RCC 7860 (cell line): ENCODE data around the gene ARPC5L.
"Not testable (repeated sequence)": the region's sequence is repeated elsewhere in the genome, so short reads cannot be mapped to it uniquely, and the experiment has no call there.

Experiments used
- DNase-seq: peaks from one replicate; pipeline ENCODE4 v3.0.0-alpha.2; 2015; ENCODE audit warnings: low spot score
- FAIRE-seq: peaks from 2 replicates; lab custom pipeline; 2012; peaks lifted over from hg19 to GRCh38; lab: Jason Lieb, UNC

ARPC5L gene

DNA sequence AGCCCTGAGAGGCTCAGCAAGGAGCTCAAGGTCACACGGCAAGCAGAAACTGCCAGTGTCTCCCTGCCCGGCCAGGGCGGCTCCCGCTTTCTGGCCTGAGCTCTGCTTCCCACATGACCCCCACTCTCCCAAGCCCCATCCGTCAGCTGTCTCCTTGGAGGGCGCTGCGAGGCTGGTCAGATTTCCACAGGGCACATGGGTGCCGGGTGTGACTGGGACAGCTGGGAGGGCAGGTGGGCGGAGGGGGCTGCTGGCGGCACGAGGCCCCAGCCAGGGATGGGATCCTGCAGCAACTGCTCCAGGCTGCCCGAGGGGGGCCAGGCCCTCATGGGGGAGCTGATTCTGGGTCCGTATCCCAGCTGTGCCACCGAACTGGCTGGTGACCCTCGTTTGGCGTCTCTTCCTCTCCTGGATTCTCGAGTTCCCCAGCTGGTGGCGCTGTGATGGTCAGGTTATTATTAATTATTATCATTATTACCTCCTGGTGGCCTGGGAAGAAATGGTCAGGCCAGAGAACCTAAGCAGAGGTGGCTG is 21.6 kb upstream of the ARPC5L start:
- DNase-seq (no peak), FAIRE-seq (no peak)

- no peak for FAIRE-seq
- DNase-seq = no peak
These were observed 20.7 kb upstream of the ARPC5L start for GRCh38 chr9:124841075-124841821.

DNA sequence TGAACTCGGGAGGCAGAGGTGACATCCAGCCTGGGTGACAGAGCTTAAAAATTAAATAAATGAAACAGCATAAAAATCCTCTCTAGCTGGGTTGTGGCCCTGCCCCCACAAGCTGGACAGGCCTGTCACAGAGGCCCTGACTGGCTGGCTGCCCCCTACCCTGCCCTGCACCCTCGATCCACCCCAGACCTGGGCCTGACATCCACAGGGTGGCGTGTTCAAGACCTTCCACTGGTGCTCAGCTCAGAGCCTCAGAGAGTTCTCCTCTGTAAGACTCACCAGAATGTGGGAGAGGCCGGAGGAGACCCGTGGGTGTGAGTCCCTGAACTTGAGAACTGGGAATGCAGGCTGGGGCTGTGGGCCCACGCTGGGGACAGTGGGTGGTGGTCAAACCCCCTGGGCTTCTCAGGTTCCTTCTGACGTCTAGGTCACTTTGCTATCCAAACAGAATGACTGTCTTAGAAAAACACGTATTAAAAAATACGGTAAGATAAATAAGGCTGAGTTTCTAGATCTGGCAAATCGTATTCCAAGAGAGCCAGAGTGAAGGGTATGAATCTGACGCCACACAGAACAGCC is 18.4 kb upstream of the ARPC5L start:
- no peak for FAIRE-seq
- DNase-seq = no peak

DNA sequence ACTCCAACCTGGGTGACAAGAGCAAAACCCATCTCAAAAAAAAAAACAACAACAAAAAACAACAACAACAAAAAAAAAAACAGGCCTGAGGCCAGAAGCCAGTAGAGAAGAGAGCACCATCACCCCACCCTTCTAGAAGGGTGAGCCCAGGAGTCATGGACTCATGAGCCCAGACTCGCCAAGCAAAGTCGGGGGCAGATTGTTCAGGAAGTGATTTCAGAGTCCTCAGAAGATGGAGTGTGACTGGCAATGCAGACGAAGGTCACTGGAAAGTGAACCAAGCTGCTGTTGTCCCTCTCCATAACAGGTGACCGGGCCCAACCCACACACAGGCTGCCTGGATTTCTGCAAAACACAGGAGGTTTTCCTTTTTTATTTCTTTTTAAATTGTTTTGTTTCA is 17.6 kb upstream of the ARPC5L start:
- FAIRE-seq = no peak

DNA sequence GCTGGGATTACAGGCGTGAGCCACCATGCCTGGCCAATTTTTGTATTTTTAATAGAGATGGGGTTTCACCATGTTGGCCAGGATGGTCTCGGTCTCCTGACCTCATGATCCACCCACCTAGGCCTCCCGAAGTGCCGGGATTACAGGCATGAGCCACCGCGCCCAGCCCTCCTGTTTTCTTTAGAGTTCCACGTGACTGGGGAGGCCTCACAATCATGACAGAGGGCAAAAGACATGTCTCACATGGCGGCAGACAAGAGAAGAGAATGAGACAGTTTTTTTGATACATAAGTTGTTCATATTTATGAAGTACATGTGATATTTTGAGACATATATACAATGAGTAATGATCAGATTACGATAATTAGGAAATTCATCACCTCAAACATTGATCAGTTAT is 15.5 kb upstream of the ARPC5L start:
- FAIRE-seq, DNase-seq: not testable (repeated sequence)

More for the DNA sequence above, 17.6 kb upstream of the ARPC5L start:
- no peak for DNase-seq

GRCh38 chr9:124846969-124847368 is 15.0 kb upstream of the ARPC5L start:
- DNase-seq (no peak), FAIRE-seq (no peak)

- no peak for DNase-seq
- FAIRE-seq = no peak
These were observed 12.1 kb upstream of the ARPC5L start for GRCh38 chr9:124849801-124850200.

DNA sequence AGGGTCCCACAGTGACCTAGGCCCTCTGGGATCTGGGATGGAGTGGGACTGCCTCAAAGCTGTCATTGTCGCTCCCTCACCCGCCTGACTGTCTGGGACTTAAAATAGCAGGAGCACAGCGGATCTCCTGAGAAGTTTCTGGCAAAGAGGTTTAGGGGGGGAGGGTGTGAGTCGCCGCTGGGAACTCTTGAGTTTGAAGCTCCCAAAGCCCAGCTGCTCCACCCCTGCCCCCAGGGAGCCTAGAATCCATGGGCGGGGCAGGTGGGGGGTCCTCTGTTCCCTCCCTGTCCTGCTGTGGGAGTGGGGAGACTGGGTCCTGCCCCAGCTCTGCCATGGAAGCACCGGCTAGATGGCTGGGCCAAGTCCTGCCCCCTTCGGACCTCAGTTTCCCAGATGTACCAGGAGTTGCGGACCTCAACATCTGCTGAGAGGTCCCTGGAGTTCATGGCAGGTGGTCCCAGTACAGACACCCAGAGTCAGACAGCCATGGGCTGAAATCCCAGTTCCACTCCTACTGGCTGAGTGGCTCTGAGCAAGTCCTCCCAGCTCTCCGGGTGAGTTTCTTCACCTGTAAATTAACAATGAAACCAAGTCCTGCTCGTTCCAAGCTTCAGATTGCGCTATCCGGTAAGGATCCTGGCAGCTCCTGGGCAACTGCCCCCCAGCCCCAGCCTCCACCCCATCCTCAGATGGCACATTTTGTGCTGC is 9.7 kb upstream of the ARPC5L start:
- DNase-seq (no peak), FAIRE-seq (no peak)

DNA sequence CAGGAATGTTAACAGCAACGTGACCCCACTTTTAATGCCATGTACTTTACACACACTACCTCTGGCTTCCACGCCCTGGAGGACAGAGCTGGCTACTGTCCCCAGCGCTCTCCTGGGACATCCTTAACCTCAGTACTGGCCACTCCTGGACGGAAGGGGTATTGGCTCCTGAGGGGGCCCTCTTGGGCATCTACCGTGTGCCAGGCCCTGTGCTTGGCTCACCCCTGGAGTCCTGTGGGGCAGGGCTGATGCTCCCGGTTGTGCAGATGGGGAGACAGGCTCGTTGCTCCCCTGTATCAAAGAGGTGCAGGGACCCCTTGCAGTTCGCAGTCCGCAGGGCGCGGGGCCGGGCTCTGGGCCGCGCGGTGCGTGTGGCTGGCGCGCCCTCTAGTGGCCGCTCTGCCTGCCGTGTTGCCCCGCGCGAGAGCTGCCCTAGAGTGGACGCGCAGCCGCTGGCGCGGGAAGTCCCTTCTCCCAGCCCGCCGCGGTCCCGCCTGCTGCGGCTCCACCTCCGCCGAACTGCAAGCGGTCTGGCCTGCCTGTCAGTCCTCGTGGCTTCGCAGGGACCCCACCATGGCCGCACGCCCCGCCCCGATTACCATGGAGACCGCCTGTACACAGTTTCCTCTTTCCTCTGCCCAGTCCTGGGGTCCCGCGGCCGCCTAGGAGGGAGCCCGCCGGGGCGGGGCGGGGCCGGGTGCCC is 8.9 kb upstream of the ARPC5L start, which contains the start of gene WDR38:
Gene WDR38, plus strand, starts transcription at position 632 of the 703 bp plus-strand sequence. CDS start 72 bp downstream, outside the sequence.
- FAIRE-seq (no peak), DNase-seq (peak; percentile 85)

DNA sequence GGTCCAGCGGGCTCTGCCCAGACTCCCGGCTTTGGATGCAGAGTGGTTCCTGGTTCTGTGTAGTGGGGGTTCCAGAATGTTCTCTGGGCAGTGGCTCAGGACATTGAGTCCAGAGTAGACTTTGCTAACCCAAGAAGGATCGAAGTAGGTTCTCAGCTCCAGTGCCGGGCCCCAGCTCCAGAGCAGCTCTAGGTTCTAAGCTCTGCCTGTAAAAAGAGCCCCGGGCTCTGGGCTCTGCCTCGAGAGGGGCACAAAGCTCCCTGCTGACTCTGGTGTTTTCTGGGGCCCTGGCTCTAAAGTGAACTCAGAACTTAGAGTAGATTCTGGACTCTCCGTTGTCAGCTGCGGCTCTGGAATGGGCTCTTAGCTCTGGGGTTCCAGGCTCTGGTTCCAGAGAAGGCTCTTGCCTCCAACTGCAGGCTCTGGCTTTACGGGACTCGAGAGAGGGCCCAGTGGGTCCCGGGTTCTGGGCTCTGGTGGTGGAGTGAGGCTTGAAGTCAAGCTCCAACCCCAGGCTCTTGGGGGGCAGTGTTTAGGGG is 8.3 kb upstream of the ARPC5L start:
- FAIRE-seq (no peak), DNase-seq (no peak)

DNA sequence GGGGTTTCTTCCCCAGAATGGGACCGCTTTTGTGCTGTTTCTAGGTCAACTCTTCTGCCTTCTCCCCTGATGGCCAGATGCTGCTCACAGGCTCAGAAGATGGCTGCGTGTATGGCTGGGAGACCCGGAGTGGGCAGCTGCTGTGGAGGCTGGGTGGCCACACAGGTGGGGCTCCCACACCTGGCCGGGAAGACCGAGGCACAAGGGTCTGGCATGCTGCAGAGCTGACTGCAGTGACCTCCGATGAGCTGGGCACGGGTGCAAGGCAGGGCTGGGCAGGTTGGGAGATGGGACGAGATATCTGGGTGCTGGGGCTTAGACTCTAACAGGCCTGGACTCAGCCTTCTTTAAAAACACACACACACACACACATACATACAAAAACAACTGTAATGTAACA is 7.8 kb upstream of the ARPC5L start:
- FAIRE-seq = no peak
- no peak for DNase-seq

DNA sequence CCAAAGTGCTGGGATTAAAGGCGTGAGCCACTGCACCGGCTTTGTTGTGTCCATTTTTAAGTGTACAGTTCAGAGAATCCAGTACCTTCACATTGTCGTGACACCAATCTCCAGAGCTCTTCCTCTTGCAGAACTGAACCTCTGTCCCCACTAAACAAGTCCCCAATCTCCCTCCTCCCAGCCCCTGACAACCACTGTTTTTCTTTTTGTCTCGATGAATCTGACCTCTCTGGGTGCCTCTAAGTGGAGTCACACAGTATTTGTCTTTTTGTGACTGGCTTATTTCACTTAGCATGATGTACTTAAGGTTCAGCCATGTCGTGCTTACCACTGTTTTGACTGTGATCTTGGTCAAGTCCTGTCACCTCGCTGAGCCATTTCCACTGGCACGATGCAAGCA is 7.1 kb upstream of the ARPC5L start:
- no peak for DNase-seq
- no peak for FAIRE-seq

DNA sequence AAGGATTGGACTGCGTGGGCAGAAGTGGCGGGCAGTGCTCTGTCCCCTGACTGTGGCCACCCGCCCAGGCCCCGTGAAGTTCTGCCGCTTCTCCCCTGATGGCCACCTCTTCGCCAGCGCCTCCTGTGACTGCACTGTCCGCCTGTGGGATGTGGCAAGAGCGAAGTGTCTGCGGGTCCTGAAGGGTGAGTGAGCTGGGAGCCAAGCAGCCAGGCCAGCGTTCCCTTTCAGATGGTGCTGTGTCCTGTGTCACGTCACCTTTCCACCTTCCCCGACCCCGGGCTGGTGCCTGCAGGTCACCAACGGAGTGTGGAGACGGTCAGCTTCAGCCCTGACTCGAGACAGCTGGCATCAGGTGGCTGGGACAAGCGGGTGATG is 6.4 kb upstream of the ARPC5L start:
- FAIRE-seq (no peak), DNase-seq (no peak)

DNA sequence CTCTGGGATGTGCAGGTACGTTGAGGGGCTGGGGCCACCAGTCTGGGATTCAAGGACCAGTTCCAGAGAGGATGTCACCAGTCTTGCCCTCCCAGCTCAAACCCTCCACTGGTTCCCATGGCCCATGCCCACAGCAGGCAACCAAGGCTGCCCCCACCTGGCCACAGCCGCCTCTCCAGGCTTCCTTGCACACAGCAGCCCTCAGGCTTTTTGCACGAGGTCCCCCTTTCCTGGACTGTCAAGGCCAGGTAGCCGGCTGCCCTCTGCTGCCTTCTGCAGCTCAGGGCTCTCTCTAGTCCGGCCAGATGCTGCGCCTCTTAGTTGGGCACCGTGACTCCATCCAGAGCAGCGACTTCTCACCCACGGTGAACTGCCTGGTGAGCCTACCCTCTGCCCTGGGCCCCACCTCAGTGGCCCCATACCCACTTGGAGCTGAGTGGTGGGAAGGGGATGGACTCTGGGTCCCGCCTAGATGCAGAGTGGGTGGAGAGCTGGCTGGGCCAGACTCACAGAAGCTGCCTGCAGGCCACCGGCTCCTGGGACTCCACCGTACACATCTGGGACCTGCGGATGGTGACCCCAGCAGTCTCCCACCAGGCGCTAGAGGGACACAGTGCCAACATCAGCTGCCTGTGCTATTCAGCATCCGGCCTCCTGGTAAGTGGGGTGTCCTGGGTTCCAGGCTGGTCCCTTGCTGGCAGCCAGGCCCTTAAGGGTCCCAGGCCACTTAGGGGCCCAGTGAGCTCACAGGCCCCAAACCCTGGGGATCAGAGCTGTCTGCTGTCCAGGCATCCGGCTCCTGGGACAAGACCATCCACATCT is 5.8 kb upstream of the ARPC5L start:
- DNase-seq (peak; percentile 60), FAIRE-seq (no peak)

- no peak for DNase-seq
- no peak for FAIRE-seq
These were observed 4.3 kb upstream of the ARPC5L start for GRCh38 chr9:124857533-124858162.

- DNase-seq (no peak), FAIRE-seq (no peak)
These were observed 3.4 kb upstream of the ARPC5L start for GRCh38 chr9:124858330-124859046.

DNA sequence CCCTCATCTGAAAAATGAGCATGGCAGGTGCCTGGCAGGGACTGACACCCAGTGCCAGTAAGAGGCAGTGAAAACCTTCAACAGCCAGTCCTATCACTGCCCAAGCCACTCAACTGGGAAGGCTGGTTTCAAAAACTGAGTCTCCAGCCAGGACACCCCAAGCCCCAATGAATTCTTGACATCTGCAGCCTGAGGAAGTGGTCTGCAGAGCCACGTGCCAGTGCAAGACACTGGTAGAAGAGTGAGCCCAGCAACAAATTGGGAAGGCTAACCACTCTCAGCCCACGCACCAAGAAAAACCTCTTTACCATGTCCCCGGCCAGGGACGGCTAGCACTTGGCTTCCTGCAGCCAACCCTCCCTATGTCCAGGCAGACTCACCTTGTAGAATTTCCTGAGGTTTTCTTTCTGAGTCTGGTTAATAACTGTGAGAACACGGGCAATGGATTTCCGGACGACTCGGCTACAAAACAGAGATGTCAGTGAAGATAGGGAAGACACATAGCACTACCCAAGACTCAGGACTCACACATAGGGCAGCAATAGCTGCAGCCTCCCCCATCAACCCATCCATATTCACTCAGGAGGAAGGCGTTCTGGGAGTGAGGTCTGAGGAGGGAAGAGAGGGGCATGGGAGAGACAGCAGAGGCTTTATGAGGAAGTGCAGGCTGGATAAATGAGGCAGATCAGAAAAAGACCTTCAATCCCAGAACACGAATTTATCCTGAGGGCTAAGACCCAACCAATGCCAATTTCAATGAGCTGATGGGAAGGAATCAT is 1.9 kb upstream of the ARPC5L start:
- FAIRE-seq = no peak
- DNase-seq = no peak
